GM12801 (cell line): Measurements from ENCODE around the gene MYB.

Experiments
- CTCF ChIP-seq: IDR thresholded peaks from one replicate; pipeline ENCODE4 v1.5.1; 2011; ENCODE audit warnings: control low read depth; ENCODE audit not compliant: insufficient read length; ENCODE audit errors: extremely low read depth

Gene MYB

GRCh38 chr6:135211306-135211702 lies 30.2 kb downstream of the MYB start:
- TF ChIP-seq CTCF = no peak

- TF ChIP-seq CTCF = no peak
Measured at GRCh38 chr6:135212020-135212806, 31.1 kb downstream of the MYB start.

GRCh38 chr6:135212935-135213334 lies 31.8 kb downstream of the MYB start:
- no peak for TF ChIP-seq CTCF

GRCh38 chr6:135213616-135214015 lies 32.5 kb downstream of the MYB start:
- TF ChIP-seq CTCF = no peak

- no peak for TF ChIP-seq CTCF
Measured at GRCh38 chr6:135215160-135215559, 34.1 kb downstream of the MYB start.

GRCh38 chr6:135215563-135215962 lies 34.5 kb downstream of the MYB start:
- no peak for TF ChIP-seq CTCF

GRCh38 chr6:135217663-135218062 lies 36.6 kb downstream of the MYB start:
- TF ChIP-seq CTCF = no peak
